Measurements from ENCODE around the gene CEND1.

DNA sequence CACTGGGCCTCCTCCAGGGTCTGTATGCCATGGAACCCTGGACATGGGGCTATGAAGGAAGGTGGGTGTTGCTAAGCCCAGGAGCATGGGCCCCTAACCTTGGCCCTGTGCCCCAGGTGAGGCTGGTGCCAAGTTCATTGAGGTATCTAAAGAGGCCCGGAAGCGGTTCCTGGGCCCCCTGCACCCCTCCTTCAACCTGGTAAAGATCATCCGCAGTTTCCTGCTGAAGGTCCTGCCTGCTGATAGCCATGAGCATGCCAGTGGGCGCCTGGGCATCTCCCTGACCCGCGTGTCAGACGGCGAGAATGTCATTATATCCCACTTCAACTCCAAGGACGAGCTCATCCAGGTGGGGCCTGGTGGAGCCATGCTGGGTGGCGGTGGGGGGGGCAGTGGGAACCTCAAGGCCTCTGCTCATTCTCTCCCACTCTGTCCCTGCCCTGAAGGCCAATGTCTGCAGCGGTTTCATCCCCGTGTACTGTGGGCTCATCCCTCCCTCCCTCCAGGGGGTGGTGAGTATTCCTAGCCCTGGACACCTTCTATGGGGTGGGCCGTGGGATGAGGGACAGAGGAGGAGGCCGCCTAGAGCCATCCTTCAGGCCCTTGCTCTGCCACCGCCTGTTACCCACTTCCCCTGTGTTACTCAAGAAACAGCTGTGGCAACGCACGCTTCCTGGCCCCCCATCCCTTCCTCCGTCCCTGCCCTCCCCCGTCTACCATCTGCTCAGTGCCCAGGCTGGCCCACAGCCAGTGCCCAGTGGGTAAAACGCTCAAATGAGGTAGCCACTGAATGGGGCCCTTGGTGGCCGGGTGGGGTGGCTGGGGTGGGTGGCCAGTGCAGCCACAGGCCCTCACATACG is 31.9 kb upstream of the CEND1 start:
- TF ChIP-seq, protein P1, sequence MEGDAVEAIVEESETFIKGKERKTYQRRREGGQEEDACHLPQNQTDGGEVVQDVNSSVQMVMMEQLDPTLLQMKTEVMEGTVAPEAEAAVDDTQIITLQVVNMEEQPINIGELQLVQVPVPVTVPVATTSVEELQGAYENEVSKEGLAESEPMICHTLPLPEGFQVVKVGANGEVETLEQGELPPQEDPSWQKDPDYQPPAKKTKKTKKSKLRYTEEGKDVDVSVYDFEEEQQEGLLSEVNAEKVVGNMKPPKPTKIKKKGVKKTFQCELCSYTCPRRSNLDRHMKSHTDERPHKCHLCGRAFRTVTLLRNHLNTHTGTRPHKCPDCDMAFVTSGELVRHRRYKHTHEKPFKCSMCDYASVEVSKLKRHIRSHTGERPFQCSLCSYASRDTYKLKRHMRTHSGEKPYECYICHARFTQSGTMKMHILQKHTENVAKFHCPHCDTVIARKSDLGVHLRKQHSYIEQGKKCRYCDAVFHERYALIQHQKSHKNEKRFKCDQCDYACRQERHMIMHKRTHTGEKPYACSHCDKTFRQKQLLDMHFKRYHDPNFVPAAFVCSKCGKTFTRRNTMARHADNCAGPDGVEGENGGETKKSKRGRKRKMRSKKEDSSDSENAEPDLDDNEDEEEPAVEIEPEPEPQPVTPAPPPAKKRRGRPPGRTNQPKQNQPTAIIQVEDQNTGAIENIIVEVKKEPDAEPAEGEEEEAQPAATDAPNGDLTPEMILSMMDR (IDR thresholded peaks at IDR 0.05; ENCODE audit: low read depth, low read length): no peak
- TF ChIP-seq EZH2phosphoT487 (IDR thresholded peaks at IDR 0.05; ENCODE audit: low read depth): no peak
